Coronary artery (tissue), 2 donors: ENCODE data around the gene MFSD6.
"Not testable (repeated sequence)": the region's sequence is repeated elsewhere in the genome, so short reads cannot be mapped to it uniquely, and the experiment has no call there.

ENCODE experiments used
- DNase-seq: peaks from one replicate; pipeline ENCODE4 v3.0.0-alpha.2; 2017; ENCODE audit warnings: low spot score
- H3K27ac ChIP-seq, 2 donors: fragments of 200-600 bp; sonication (generic); one replicate each; pipeline ENCODE4 v1.5.1; 2016 to 2019
- H3K4me3 ChIP-seq: fragments of 200-600 bp; sonication (generic); 2 replicates; pipeline ENCODE4 v1.5.1; 2016; ENCODE audit warnings: mild to moderate bottlenecking, moderate library complexity
- CTCF ChIP-seq: fragments of 200-600 bp; sonication (generic); IDR thresholded peaks from one replicate; pipeline ENCODE4 v1.5.1; 2019; ENCODE audit warnings: antibody characterized with exemption

The MFSD6 gene

GRCh38 chr2:190465060-190465459 is 56.9 kb downstream of the MFSD6 start:
- no peak for DNase-seq
- TF ChIP-seq CTCF, result no peak

GRCh38 chr2:190466819-190467446 is 58.8 kb downstream of the MFSD6 start:
- Histone ChIP-seq H3K4me3 (peak overlapping the region; percentile 32), H3K27ac (peak overlapping the region; percentile 37 to 58)
- no peak for DNase-seq
- TF ChIP-seq CTCF, result no peak

More at GRCh38 chr2:190465060-190465459, 56.9 kb downstream of the MFSD6 start:
- Histone ChIP-seq H3K4me3 (no peak overlapping the region), H3K27ac (no peak overlapping the region)

DNA sequence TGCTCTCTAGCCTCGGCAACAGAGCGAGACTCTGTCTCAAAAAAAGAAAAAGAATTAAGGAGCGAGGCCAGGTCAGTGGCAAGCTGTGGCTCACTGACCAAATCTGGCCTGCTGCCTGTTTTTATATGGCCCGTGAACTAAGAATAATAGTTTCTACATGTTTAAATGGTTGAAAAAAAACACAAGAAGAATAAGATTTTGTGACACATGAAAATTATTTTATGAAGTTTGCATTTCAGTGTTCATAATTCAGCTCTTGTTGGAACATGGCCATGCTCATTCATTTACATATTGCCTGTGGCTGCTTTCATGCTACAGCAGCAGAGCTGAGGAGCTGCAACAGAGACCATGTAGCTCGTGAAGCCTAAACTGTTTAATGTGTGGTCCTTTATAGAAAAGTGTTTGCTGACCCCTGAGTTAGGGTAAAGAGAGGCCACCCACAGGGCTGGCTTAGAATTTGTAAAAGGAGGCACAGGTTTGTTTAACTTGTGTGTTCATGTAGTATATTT is 59.5 kb downstream of the MFSD6 start:
- no peak for DNase-seq
- peak overlapping the region; percentile 32 for H3K4me3 ChIP-seq
- peak overlapping the region; percentile 37 to 58 for H3K27ac ChIP-seq
- no peak for TF ChIP-seq CTCF

GRCh38 chr2:190468354-190468753 is 60.2 kb downstream of the MFSD6 start:
- H3K4me3 ChIP-seq, DNase-seq: not testable (repeated sequence)
- H3K27ac ChIP-seq, result peak overlapping the region; percentile 37 to 66

DNA sequence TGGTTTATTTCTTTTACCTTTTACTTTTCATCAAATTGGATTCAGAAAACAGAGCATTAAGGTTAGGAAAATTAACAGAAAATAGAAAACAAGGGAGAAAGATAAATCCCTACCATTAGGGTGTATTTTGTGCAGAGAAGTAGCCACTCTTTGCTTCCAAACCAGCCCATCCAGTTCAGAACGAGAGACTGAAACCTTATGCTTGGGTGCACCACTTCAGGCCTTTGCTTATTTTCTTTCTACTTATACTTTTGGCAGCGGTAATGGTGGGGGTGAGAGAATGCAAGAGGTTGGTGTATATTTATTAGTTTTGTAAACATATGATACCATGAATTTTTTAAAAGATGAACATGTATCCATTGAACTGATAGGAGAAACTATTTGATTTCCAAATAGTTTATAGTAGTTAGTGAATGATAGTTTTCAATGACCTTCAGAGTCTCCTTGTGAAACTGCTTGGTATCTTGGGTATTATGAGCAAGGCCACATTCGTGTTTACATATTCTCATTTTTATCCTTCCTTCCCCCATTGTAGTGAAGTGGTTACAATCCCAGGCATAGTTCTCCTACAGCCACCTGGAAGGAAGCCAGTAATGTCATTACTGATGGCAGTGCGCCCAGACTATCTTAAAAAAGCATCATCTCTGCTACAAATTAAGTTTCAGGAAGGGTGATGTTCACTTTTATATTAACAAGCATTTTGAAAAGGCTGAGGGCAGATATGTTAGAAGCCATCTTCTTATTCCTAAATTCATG is 60.8 kb downstream of the MFSD6 start:
- Histone ChIP-seq H3K27ac (peak overlapping the region; percentile 3 to 66), H3K4me3 (no peak overlapping the region)
- DNase-seq, result no peak
- TF ChIP-seq CTCF, result no peak

- no peak for TF ChIP-seq CTCF
- no peak overlapping the region for H3K4me3 ChIP-seq
- H3K27ac ChIP-seq, result peak overlapping the region; percentile 3 to 66
- DNase-seq, result no peak
Observed at GRCh38 chr2:190469771-190470170, 61.6 kb downstream of the MFSD6 start.

DNA sequence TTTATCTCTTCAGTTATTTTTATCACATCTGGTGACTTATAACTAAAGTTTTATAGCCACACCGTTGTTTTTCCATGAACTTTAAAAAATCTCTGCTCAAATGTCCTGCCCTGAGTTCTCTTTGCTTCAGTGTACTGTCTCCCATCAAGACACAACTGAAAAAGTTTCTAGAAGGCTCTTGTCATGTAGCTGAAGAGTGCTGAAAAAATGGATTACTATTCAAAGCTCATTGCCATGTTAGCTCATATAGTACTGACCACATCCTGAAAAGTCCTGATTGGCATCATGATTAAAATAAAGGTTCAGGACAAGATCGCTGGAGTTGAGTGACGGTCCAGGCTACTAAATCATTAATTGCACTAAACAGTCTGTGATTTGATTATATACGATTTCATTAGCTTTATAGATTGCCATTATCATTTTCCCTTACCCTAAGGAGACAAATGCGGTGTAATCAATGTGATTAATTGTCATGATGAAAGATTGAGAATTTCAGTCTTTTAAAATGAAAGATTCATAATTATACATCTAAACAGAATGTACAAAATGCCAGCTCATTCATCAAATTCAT is 62.2 kb downstream of the MFSD6 start:
- H3K4me3 ChIP-seq, result no peak overlapping the region
- no peak for TF ChIP-seq CTCF
- DNase-seq, result no peak
- peak overlapping the region in 1 of 2 donors; percentile 54 for H3K27ac ChIP-seq
